Prostate gland (tissue), 2 donors: ENCODE data around the gene SLC22A3.

Source experiments
- CTCF ChIP-seq, 4 experiments: fragments of 200-600 bp in 2 of 4; fragments of 450-650 bp in 2 of 4; sonication (generic) in 2 of 4; IDR thresholded peaks; 1 replicate in 3 of 4; 2 replicates in 1 of 4; pipeline ENCODE4 v1.5.1; 2016 to 2019; ENCODE audit warnings: antibody characterized with exemption in 4 of 4, mild to moderate bottlenecking in 2 of 4, moderate library complexity in 2 of 4
- POLR2AphosphoS5 ChIP-seq: sonication (generic); formaldehyde crosslinking; IDR thresholded peaks from one replicate; pipeline ENCODE4 v1.6.1; 2017; ENCODE audit warnings: antibody characterized with exemption

- no peak for TF ChIP-seq CTCF (IDR thresholded peaks at IDR 0.05)
- TF ChIP-seq POLR2AphosphoS5, result no peak
Observed at GRCh38 chr6:160368670-160369069, 20.5 kb downstream of the SLC22A3 start.
